ENCODE results near the gene FAM222B.
"Not testable (repeated sequence)": the region's sequence is repeated elsewhere in the genome, so short reads cannot be mapped to it uniquely, and the experiment has no call there.

The FAM222B gene

GRCh38 chr17:28744972-28745785 lies 97.4 kb downstream of the FAM222B start:
- peak in 1 of 2 experiments; percentile 23 for DNase-seq

DNA sequence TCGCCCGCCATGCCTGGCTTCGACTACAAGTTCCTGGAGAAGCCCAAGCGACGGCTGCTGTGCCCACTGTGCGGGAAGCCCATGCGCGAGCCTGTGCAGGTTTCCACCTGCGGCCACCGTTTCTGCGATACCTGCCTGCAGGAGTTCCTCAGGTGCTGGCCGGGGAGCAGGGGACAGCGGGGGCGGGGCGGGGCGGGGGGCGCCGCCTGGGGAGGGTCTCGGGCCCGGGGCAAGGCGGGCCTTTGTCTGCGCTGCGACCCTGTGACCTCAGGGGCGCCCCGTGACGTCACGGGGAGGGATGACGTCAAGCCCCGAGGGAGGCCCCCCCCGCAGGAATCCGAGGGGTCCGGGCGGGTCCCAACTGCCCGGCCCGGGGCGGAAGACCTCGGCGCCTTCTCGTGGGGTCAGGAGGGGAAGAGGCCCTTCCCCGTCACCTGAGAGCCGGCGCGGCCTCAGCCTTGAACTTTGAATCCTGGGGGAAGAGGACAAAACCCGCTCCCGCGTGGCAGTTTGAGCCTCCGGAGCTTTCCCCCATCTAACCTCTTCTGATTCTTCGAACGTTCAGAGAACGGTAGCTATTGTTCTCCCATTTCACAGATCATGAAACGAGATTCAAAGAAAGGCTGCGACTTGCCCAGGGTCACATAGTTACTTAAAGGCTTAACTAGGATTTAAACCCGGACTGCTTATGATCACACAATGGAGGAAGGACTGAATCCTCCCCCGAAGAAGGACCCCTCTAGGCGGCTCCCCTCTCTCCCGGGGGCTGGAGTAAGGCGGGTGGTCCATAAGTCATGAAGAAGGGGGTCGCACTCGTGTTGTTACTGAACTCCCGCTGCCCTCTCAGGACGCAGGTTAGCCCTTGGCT lies 98.3 kb downstream of the FAM222B start:
- no peak for DNase-seq

DNA sequence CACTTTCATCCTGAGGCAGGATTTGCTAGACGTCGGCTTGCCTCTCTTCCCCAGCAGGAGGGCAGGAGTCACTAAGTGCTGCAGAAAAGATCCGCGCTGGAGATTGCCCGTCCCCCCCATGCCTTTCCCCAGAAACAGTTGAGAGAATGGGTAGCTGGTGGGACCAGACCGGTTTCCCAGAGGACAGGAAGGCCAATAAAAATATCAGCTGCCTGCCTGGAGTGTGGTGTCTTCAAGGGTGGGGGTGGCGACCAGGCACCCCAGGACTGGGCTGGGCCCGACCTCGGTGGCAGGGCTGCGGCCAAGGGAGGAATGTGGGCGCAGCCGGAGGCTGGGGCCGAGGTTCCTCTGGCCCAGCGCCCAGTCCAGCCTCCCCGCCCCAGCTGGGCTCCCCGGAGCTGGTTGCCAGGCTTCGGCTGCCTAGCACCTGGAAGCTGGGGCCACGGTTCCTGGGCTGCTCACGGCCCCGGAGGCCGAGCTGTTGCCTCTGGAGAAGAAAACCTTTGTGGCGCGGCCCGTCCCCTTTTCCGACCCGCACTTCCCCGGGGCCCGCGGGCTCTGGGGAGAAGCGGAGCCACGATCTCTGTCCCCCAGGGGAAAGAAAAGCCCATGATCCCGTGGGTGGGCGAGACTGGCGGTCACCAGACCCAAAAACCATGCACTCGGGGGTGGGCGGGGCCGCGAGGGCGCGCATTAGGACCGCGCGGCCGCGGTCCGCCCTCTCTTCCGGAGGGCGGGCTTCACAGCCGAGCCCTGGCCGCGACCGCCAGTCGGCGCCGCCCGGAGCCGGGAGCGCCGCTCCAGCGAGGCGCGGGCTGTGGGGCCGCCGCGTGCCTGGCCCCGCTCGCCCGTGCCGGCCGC lies 99.1 kb downstream of the FAM222B start, which contains the start of gene TRAF4:
TSS of gene TRAF4 (plus strand) at position 769 of the 861 bp plus-strand sequence. CDS start 102 bp downstream, outside the sequence.
- peak; percentile 65 to 66 for DNase-seq

DNA sequence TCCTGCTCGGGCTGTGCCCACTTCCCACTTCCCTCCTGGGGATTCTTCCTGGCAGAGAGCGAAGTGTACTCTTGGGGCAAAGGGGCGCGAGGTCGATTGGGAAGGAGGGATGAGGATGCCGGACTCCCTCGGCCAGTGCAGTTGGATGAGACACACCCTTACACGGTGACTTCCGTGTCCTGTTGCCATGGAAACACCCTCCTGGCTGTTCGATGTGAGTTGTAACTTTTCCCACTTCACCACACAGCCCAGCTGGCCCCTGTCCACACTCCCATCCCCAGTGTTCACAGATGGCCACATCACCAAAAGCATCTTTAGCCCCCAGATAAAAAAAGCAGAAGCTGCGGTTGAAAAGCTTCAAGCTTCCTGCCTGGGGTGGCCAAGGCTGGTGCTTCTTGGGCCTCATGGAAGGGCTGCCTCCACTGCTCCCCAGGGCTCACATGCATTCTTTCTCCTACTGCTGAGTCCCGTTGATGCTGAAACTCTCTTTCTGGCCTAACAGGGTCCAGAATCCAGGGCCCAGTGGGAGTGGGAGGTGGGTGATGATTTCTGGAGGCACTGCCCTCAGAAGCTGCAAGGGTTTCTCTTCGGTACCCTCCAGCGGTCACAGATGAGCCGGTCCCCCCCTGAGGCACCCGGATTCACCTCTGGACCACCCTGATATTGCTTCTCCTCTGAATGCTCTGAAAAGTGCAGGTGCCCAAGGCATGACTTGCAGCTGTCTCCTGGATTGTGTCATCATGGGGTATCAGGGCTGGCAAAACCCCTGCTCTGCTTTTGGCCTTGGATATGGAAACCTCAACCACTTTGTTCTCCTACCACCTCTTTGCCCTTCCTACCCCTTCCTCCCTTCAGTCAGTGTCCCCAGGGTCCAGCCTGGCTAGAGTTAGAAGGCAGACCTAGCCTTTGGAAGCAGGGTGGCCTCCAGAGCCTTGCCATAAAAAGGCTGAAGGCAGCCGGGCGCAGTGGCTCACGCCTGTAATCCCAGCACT lies 100.9 kb downstream of the FAM222B start:
- no peak for DNase-seq

GRCh38 chr17:28740406-28741357 lies 101.9 kb downstream of the FAM222B start:
- DNase-seq: no peak

DNA sequence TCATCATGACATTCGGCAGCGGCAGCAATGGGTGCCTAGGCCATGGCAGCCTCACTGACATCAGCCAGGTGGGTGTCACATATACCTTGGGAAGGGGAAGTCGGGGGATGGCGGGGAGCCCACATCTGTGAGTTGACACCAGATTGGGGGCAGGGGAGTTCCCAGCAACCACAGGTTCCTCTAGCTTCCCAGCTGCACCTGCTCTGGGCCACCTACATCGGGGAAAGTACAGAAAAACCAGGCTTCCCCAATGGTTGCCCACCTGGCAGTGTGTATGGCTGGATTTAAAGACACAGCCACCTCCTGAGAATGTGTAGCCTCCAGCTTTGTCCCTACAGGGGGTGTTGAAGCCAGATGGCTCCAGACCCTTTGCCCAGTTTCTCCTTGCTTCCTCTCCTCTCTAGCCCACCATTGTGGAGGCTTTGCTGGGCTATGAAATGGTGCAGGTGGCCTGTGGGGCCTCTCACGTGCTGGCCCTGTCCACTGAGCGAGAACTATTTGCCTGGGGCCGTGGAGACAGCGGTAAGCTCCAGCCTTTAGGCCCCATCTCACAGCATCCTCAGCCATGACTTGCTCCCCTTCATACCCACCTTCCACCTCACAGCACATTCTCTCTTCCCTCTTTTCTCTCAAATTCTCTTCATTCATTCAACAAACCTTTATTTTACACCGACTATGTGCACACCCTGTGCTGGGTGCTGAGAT lies 103.8 kb downstream of the FAM222B start:
- DNase-seq: no peak

- DNase-seq: no peak
These were observed 104.6 kb downstream of the FAM222B start for GRCh38 chr17:28737770-28738679.

- DNase-seq: no peak
These were observed 105.3 kb downstream of the FAM222B start for GRCh38 chr17:28737316-28737715.

DNA sequence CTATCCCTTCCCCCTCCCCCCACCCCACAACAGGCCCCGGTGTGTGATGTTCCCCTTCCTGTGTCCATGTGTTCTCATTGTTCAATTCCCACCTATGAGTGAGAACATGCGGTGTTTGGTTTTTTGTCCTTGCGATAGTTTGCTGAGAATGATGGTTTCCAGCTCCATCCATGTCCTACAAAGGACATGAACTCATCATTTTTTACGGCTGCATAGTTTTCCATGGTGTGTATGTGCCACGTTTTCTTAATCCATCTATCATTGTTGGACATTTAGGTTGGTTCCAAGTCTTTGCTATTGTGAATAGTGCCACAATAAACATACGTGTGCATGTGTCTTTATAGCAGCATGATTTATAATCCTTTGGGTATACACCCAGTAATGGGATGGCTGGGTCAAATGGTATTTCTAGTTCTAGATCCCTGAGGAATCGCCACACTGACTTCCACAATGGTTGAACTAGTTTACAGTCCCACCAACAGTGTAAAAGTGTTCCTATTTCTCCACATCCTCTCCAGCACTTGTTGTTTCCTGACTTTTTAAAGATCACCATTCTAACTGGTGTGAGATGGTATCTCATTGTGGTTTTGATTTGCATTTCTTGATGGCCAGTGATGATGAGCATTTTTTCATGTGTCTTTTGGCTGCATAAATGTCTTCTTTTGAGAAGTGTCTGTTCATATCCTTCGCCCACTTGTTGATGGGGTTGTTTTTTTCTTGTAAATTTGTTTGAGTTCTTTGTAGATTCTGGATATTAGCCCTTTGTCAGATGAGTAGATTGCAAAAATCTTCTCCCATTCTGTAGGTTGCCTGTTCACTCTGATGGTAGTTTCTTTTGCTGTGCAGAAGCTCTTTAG lies 106.4 kb downstream of the FAM222B start:
- not testable (repeated sequence) for DNase-seq

DNA sequence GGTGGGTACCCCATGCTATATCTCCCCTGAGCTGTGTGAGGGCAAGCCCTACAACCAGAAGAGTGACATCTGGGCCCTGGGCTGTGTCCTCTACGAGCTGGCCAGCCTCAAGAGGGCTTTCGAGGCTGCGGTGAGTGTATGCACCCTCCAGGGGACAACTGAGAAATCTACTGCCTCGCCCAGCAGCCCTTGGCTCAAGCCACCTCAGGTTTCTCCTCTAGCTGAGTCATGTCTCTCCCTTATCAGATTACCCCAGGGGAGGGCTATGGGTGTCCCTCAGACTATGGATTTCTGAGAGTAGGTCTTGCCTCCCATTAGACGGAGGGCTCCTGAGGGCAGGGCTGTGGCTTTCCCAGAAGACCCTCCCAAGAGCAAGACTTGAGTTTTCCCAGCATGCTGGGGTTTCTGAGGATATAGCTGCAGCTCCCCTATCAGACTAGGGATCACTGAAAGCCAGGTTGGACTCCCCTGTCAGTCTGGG lies 107.3 kb downstream of the FAM222B start:
- DNase-seq: no peak

GRCh38 chr17:28734712-28735241 lies 107.8 kb downstream of the FAM222B start:
- DNase-seq: no peak

GRCh38 chr17:28733346-28733745 lies 109.2 kb downstream of the FAM222B start:
- no peak for DNase-seq

GRCh38 chr17:28729950-28730330 lies 112.7 kb downstream of the FAM222B start:
- no peak for DNase-seq

GRCh38 chr17:28728364-28729200 lies 114.0 kb downstream of the FAM222B start, which contains the start of gene NEK8:
TSS of gene NEK8 (plus strand) at chr17:28728788. CDS start at chr17:28728814, 26 bp downstream.
- peak; percentile 80 to 84 for DNase-seq

DNA sequence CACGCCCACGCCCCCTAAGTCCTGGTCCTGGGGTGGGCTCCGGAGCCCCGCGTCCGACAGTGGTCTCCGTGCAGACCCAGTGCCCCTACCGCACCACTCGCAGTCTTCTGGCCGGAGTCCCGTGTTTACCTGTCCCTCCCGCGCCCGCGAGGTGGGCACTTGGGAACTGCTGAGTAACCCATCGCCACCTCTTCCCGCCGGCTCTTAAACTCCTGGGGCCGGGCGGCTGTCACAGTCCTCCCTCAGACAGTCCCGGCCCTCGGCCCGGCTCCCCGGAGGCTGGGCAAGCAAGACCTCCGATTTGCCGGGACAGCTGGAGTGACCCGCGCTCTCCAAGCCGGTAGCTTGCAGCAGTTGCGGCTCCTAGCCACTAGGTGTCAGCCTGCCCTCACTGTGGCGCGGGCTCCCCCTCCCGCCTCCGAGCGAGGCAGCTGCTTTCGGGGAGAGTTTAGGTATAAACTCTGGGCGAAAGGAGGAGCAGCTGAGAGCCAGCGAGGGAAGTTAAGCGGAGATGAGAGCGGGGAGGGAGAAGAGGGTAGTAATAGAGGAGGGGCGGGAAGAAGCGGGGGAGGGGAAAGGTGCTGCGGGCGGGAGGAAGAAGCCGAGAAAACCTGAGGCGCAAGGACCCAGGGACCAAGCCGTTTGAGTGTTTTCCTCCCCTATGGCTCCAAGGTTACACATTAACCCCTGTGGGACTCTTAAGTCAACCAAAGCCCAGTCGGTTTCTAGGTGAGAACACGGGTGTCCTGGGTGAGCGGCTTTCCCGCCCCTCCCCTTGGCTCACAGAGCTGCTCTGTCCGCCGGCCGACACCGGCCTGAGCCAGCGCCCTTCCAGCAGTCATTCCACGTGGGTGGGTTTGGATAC lies 115.7 kb downstream of the FAM222B start:
- peak; percentile 86 to 94 for DNase-seq

Measured in NCI-H187 (cell line).